Dedifferentiated amniotic fluid mesenchymal stem cell (primary cell): ENCODE data around the gene SMIM36.
"Not testable (repeated sequence)": the region's sequence is repeated elsewhere in the genome, so short reads cannot be mapped to it uniquely, and the experiment has no call there.

Experiments
- DNase-seq: peaks from one replicate; pipeline ENCODE4 v3.0.0-alpha.2; 2016; ENCODE audit errors: extremely low spot score

Gene SMIM36

GRCh38 chr17:55416470-55417052, 94.7 kb downstream of the SMIM36 start:
- DNase-seq, result no peak

- no peak for DNase-seq
Observed at GRCh38 chr17:55416000-55416399, 95.3 kb downstream of the SMIM36 start.

- DNase-seq, result no peak
Observed at GRCh38 chr17:55414983-55415382, 96.3 kb downstream of the SMIM36 start.

GRCh38 chr17:55413825-55414489, 97.3 kb downstream of the SMIM36 start:
- no peak for DNase-seq

- no peak for DNase-seq
Observed at GRCh38 chr17:55411463-55411855, 99.8 kb downstream of the SMIM36 start.

GRCh38 chr17:55410722-55411462, 100.4 kb downstream of the SMIM36 start:
- DNase-seq, result no peak

GRCh38 chr17:55409030-55409800, 102.0 kb downstream of the SMIM36 start:
- no peak for DNase-seq

GRCh38 chr17:55407641-55408566, 103.3 kb downstream of the SMIM36 start:
- no peak for DNase-seq

- DNase-seq, result no peak
Observed at GRCh38 chr17:55405600-55405999, 105.7 kb downstream of the SMIM36 start.

GRCh38 chr17:55404197-55404596, 107.1 kb downstream of the SMIM36 start:
- not testable (repeated sequence) for DNase-seq

- no peak for DNase-seq
Observed at GRCh38 chr17:55402374-55402773, 108.9 kb downstream of the SMIM36 start.
